Panc1 (cell line): ENCODE measurements around the gene CLCN2. TPM values are rescaled to one million over a fixed set of nuclear protein-coding genes. Genes with fewer than 3 reads are reported as not detected.

Source experiments
- ATAC-seq: fragments of 200-7000 bp; cut with Tn5 transposase; 2 replicates; pipeline ENCODE4 v1.9.1; 2020; ENCODE audit warnings: mild to moderate bottlenecking, moderate library complexity
- BruUV-seq: library from RNA; stranded (reverse); fragments of 400-500 nt; replicated peaks from 2 replicates; lab custom pipeline; 2021; lab: Mats Ljungman, UMichigan
- CTCF ChIA-PET: fragments of 300-600 bp; sonication (Branson Sonifier 250); formaldehyde crosslinking; loops from one replicate; lab custom pipeline; 2022; ENCODE audit warnings: antibody characterized with exemption; lab: Charles Lee
- POLR2A ChIA-PET: fragments of 300-600 bp; sonication (Branson Sonifier 250); formaldehyde crosslinking; loops from one replicate; lab custom pipeline; 2022; ENCODE audit warnings: antibody characterized with exemption; lab: Charles Lee
- DNase-seq: peaks from one replicate; pipeline ENCODE4 v3.0.0-alpha.2; 2010; ENCODE audit warnings: low read depth, low spot score
- H3K27ac ChIP-seq: 2 replicates; pipeline ENCODE4 v1.5.1; 2011; ENCODE audit warnings: mild to moderate bottlenecking, low read length, inconsistent platforms
- H3K27me3 ChIP-seq: fragments of 200-500 bp; sonication (Bioruptor generic); 2 replicates; pipeline ENCODE4 v1.6.0; 2014; ENCODE audit warnings: low read length, inconsistent platforms; ENCODE audit not compliant: control insufficient read depth, insufficient read depth
- H3K36me3 ChIP-seq: fragments of 200-500 bp; sonication (Bioruptor generic); 2 replicates; pipeline ENCODE4 v1.5.1; 2014; ENCODE audit warnings: inconsistent platforms, mild to moderate bottlenecking, low read length, moderate library complexity; ENCODE audit not compliant: control insufficient read depth, insufficient read depth
- H3K4me1 ChIP-seq: 2 replicates; pipeline ENCODE4 v1.5.1; 2011; ENCODE audit warnings: inconsistent platforms, mild to moderate bottlenecking, low read length, moderate library complexity; ENCODE audit not compliant: control insufficient read depth, insufficient read depth
- H3K4me3 ChIP-seq, 2 experiments: 2 replicates each; pipeline ENCODE4 v1.5.1; 2011 to 2012; ENCODE audit warnings: low read depth in 2 of 2, low read length in 2 of 2, mild to moderate bottlenecking in 2 of 2, inconsistent platforms in 1 of 2, moderate library complexity in 1 of 2
- H3K9me3 ChIP-seq: fragments of 200-500 bp; sonication (Bioruptor generic); 2 replicates; pipeline ENCODE4 v1.5.1; 2014; ENCODE audit warnings: low read depth, mild to moderate bottlenecking, inconsistent platforms, low read length, moderate library complexity; ENCODE audit not compliant: control insufficient read depth, insufficient read depth
- CTCF ChIP-seq: fragments of 450-650 bp; IDR thresholded peaks from 2 replicates; pipeline ENCODE4 v1.5.1; 2017; ENCODE audit warnings: mild to moderate bottlenecking
- POLR2AphosphoS5 ChIP-seq: IDR thresholded peaks from 2 replicates; pipeline ENCODE4 v1.6.1; 2012; ENCODE audit warnings: mild to moderate bottlenecking, low read depth, low read length, moderate library complexity
- REST ChIP-seq, 2 experiments: IDR thresholded peaks; 2 replicates each; pipeline ENCODE4 v1.6.1; 2011 to 2012; ENCODE audit warnings: low read depth in 2 of 2, control low read depth in 1 of 2, low read length in 1 of 2, mild to moderate bottlenecking in 1 of 2, moderate library complexity in 1 of 2; ENCODE audit not compliant: insufficient read depth in 1 of 2
- SIN3A ChIP-seq: IDR thresholded peaks from 2 replicates; pipeline ENCODE4 v1.6.1; 2012; ENCODE audit warnings: low read depth, mild to moderate bottlenecking, low read length, moderate library complexity, borderline replicate concordance; ENCODE audit not compliant: insufficient read depth
- TCF7L2 ChIP-seq: IDR thresholded peaks from 2 replicates; pipeline ENCODE4 v1.6.1; 2011; ENCODE audit warnings: mild to moderate bottlenecking, low read depth, low read length, inconsistent platforms
- in situ Hi-C: cut with HindIII; loops from 2 replicates; pipeline ENCODE4 v1.10.0; 2016; ENCODE audit warnings: low sequenced_read_pairs, low pct_unique_long_range_greater_than_20kb
- intact Hi-C: fragments of 100-400 bp; cut with micrococcal nuclease; formaldehyde crosslinking; loops from one replicate; pipeline ENCODE4 v1.10.0; 2022; ENCODE audit not compliant: unreplicated experiment
- total RNA-seq: library from RNA; stranded (reverse); gene quantifications from one replicate; pipeline ENCODE4 v1.2.1, GENCODE V29; 2021; ENCODE audit not compliant: unreplicated experiment

CLCN2 gene
- total RNA-seq, 1 experiment from 2014 or later, result 22.5 TPM

- DNase-seq (no peak), ATAC-seq (no peak; the same call in 1 of the 2 replicates)
- H3K36me3 ChIP-seq, result no peaks in the 10 kb centered on the region
- no peaks in the 10 kb centered on the region for H3K4me1 ChIP-seq
- CTCF ChIA-PET, result no interaction called here
- intact Hi-C loops, result no loop called here
- POLR2A ChIA-PET, result no interaction called here
- no peak overlapping the region for H3K4me3 ChIP-seq
- no peaks in the 10 kb centered on the region for H3K9me3 ChIP-seq
- no TSS peak for BruUV-seq
- in situ Hi-C loops, result no loop called here
- TF ChIP-seq CTCF (no peak), SIN3A (no peak), POLR2AphosphoS5 (no peak), REST (IDR thresholded peaks at IDR 0.05; ENCODE audit: insufficient read depth in 1 of 2, low read depth in 2 of 2, low read length in 1 of 2) (no peak), TCF7L2 (no peak)
- peaks cover 8% of the 10 kb centered on the region; the same call in 1 of the 2 replicates for H3K27me3 ChIP-seq
- H3K27ac ChIP-seq, result no peak overlapping the region
These were observed 21.1 kb upstream of the CLCN2 start for GRCh38 chr3:184382326-184383032.

DNA sequence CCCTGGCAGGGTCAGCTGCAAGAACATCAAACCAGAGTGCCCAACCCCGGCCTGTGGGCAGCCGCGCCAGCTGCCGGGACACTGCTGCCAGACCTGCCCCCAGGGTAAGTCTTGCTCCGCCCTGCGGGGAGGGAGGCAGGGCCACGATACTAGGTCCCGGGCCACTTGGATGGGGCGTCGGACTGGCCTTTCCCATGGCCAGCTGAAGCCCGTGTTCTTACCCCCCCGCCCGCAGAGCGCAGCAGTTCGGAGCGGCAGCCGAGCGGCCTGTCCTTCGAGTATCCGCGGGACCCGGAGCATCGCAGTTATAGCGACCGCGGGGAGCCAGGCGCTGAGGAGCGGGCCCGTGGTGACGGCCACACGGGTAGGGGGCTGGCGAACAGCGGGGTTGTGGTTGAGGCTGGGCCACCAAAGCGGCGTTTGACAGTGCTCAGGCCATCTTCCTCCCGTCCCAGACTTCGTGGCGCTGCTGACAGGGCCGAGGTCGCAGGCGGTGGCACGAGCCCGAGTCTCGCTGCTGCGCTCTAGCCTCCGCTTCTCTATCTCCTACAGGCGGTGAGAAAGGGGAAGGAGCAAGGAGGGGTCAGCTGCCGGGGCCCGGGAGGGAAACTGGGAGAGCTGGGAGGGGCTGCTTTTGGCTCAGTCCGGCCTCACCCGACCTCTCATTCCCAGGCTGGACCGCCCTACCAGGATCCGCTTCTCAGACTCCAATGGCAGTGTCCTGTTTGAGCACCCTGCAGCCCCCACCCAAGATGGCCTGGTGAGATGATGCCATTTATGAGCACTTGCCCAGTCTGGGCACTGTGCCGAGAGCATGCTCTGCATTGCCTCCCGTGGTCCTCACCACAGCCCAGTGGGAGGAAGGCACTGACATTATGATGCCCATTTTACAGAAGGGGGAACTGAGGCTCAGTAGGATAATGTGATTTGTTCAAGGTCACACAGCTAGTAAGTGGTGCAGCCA lies 20.1 kb upstream of the CLCN2 start:
- Histone ChIP-seq H3K27ac (no peak overlapping the region), H3K4me3 (no peak overlapping the region), H3K4me1 (no peaks in the 10 kb centered on the region), H3K9me3 (no peaks in the 10 kb centered on the region), H3K36me3 (no peaks in the 10 kb centered on the region), H3K27me3 (peaks cover 8% of the 10 kb centered on the region; the same call in 1 of the 2 replicates)
- TF ChIP-seq SIN3A (no peak), POLR2AphosphoS5 (no peak), REST (IDR thresholded peaks at IDR 0.05; ENCODE audit: insufficient read depth in 1 of 2, low read depth in 2 of 2, low read length in 1 of 2) (no peak), CTCF (no peak), TCF7L2 (no peak)
- in situ Hi-C loops (no loop called here), intact Hi-C loops (no loop called here)
- no peak for ATAC-seq
- CTCF ChIA-PET, result interaction anchor here (0.8 kb wide), 1 partner anchor 10 kb away, joined by 3 read pairs; no protein-coding TSS in a partner anchor
- DNase-seq, result no peak
- no TSS peak for BruUV-seq
- POLR2A ChIA-PET, result no interaction called here
